Trophoblast cell (in vitro differentiated cells and primary cell): ENCODE results near the gene OR6N2.

Source experiments
- DNase-seq, 2 donors: peaks; one replicate each; pipeline ENCODE4 v3.0.0-alpha.2; 2016
- H2AFZ ChIP-seq: 2 replicates; pipeline ENCODE4 v1.6.1; 2013; ENCODE audit warnings: low read length, moderate library complexity, mild to moderate bottlenecking; ENCODE audit not compliant: insufficient read depth, poor library complexity
- H2AK5ac ChIP-seq: 2 replicates; pipeline ENCODE4 v1.6.1; 2013; ENCODE audit warnings: mild to moderate bottlenecking, low read length
- H2BK120ac ChIP-seq: 2 replicates; pipeline ENCODE4 v1.6.1; 2013; ENCODE audit warnings: low read length, mild to moderate bottlenecking, moderate library complexity; ENCODE audit not compliant: insufficient read depth, poor library complexity
- H2BK12ac ChIP-seq: 2 replicates; pipeline ENCODE4 v1.6.1; 2013; ENCODE audit warnings: mild to moderate bottlenecking, low read length, moderate library complexity
- H2BK5ac ChIP-seq: 2 replicates; pipeline ENCODE4 v1.6.1; 2013; ENCODE audit warnings: low read length, low read depth, moderate library complexity, mild to moderate bottlenecking; ENCODE audit not compliant: poor library complexity
- H3K14ac ChIP-seq: 2 replicates; pipeline ENCODE4 v1.6.1; 2013; ENCODE audit warnings: mild to moderate bottlenecking, low read length
- H3K18ac ChIP-seq: 2 replicates; pipeline ENCODE4 v1.6.1; 2013; ENCODE audit warnings: mild to moderate bottlenecking, low read length
- H3K23ac ChIP-seq: 2 replicates; pipeline ENCODE4 v1.6.1; 2013; ENCODE audit warnings: low read length
- H3K27ac ChIP-seq: 2 replicates; pipeline ENCODE4 v1.5.1; 2013; ENCODE audit warnings: low read depth, mild to moderate bottlenecking, inconsistent platforms, low read length, moderate library complexity
- H3K27me3 ChIP-seq: 2 replicates; pipeline ENCODE4 v1.6.1; 2013; ENCODE audit warnings: inconsistent platforms, mild to moderate bottlenecking, low read length, moderate library complexity; ENCODE audit not compliant: insufficient read depth
- H3K36me3 ChIP-seq, 2 experiments: 1 replicate in 1 of 2; 2 replicates in 1 of 2; pipeline ENCODE4 v1.6.1; 2013; ENCODE audit warnings: low read length in 2 of 2, mild to moderate bottlenecking in 2 of 2, moderate library complexity in 1 of 2; ENCODE audit not compliant: insufficient read depth in 2 of 2, control insufficient read depth in 1 of 2
- H3K4ac ChIP-seq: 2 replicates; pipeline ENCODE4 v1.6.1; 2013; ENCODE audit warnings: low read depth, mild to moderate bottlenecking, low read length, moderate library complexity
- H3K4me1 ChIP-seq, 2 experiments: 1 replicate in 1 of 2; 2 replicates in 1 of 2; pipeline ENCODE4 v1.6.1; 2013; ENCODE audit warnings: low read length in 2 of 2, mild to moderate bottlenecking in 2 of 2, moderate library complexity in 1 of 2; ENCODE audit not compliant: insufficient read depth in 2 of 2, control insufficient read depth in 1 of 2
- H3K4me2 ChIP-seq: 2 replicates; pipeline ENCODE4 v1.6.1; 2013; ENCODE audit warnings: inconsistent platforms, mild to moderate bottlenecking, low read length, moderate library complexity
- H3K4me3 ChIP-seq: 2 replicates; pipeline ENCODE4 v1.5.1; 2013; ENCODE audit warnings: mild to moderate bottlenecking, low read depth, low read length, inconsistent platforms
- H3K79me1 ChIP-seq: one replicate; pipeline ENCODE4 v1.6.1; 2013; ENCODE audit warnings: low read length
- H3K79me2 ChIP-seq: 2 replicates; pipeline ENCODE4 v1.6.1; 2013; ENCODE audit warnings: low read length, mild to moderate bottlenecking; ENCODE audit not compliant: control insufficient read depth, insufficient read depth, poor library complexity
- H3K9ac ChIP-seq: 2 replicates; pipeline ENCODE4 v1.6.1; 2013; ENCODE audit warnings: mild to moderate bottlenecking, low read length
- H3K9me3 ChIP-seq: 2 replicates; pipeline ENCODE4 v1.6.1; 2013; ENCODE audit warnings: low read depth, mild to moderate bottlenecking, control low read depth, inconsistent platforms, low read length; ENCODE audit not compliant: insufficient read depth
- H4K12ac ChIP-seq: 2 replicates; pipeline ENCODE4 v1.6.1; 2013; ENCODE audit warnings: low read depth, mild to moderate bottlenecking, low read length, moderate library complexity
- H4K8ac ChIP-seq: 2 replicates; pipeline ENCODE4 v1.6.1; 2013; ENCODE audit warnings: low read depth, mild to moderate bottlenecking, low read length, moderate library complexity
- H4K91ac ChIP-seq: one replicate; pipeline ENCODE4 v1.6.1; 2013; ENCODE audit warnings: low read depth, mild to moderate bottlenecking, low read length, moderate library complexity
- WGBS: extraction: QIAGEN DNeasy Blood & Tissue Kit; methylation state at CpG from one replicate; pipeline ENCODE4 v1.1.7; 2013; ENCODE audit warnings: missing lambda C conversion rate; ENCODE audit not compliant: insufficient read length, insufficient coverage; ENCODE audit errors: extremely low coverage; 5-methylcytosine and 5-hydroxymethylcytosine counted together

Gene OR6N2

GRCh38 chr1:158732524-158732923 lies 48.5 kb downstream of the OR6N2 start:
- Histone ChIP-seq H2BK12ac (no peak overlapping the region), H4K91ac (no peak overlapping the region), H2AK5ac (no peak overlapping the region), H3K23ac (no peak overlapping the region), H3K4me2 (no peak overlapping the region), H3K4me1 (no peaks in the 10 kb centered on the region), H3K18ac (no peak overlapping the region), H3K9me3 (no peaks in the 10 kb centered on the region), H2BK120ac (no peak overlapping the region), H3K27me3 (no peaks in the 10 kb centered on the region), H3K4ac (no peak overlapping the region), H3K9ac (no peak overlapping the region), H3K4me3 (no peak overlapping the region), H3K27ac (no peak overlapping the region), H4K8ac (no peak overlapping the region), H3K79me2 (no peaks in the 10 kb centered on the region), H3K14ac (no peak overlapping the region), H2BK5ac (no peak overlapping the region), H3K36me3 (no peaks in the 10 kb centered on the region), H4K12ac (no peak overlapping the region), H3K79me1 (peaks cover under 1% of the 10 kb centered on the region), H2AFZ (no peak overlapping the region)
- no peak for DNase-seq
- WGBS = no CpG with 5 or more reads among the region's 2 CpGs

GRCh38 chr1:158731707-158732106 lies 49.3 kb downstream of the OR6N2 start:
- no peak overlapping the region for H2BK120ac ChIP-seq
- H3K4me1 ChIP-seq = no peaks in the 10 kb centered on the region
- H4K12ac ChIP-seq = no peak overlapping the region
- WGBS = no CpG with 5 or more reads among the region's 4 CpGs
- no peaks in the 10 kb centered on the region for H3K9me3 ChIP-seq
- no peak overlapping the region for H2AFZ ChIP-seq
- no peak overlapping the region for H3K4ac ChIP-seq
- no peak overlapping the region for H3K14ac ChIP-seq
- H3K23ac ChIP-seq = no peak overlapping the region
- no peak overlapping the region for H3K18ac ChIP-seq
- no peaks in the 10 kb centered on the region for H3K79me1 ChIP-seq
- no peaks in the 10 kb centered on the region for H3K79me2 ChIP-seq
- no peak overlapping the region for H4K91ac ChIP-seq
- no peak overlapping the region for H2BK12ac ChIP-seq
- no peak overlapping the region for H3K4me3 ChIP-seq
- H3K27me3 ChIP-seq = no peaks in the 10 kb centered on the region
- H3K4me2 ChIP-seq = no peak overlapping the region
- no peak for DNase-seq
- no peak overlapping the region for H3K9ac ChIP-seq
- H2BK5ac ChIP-seq = no peak overlapping the region
- no peak overlapping the region for H3K27ac ChIP-seq
- no peak overlapping the region for H4K8ac ChIP-seq
- H3K36me3 ChIP-seq = no peaks in the 10 kb centered on the region
- H2AK5ac ChIP-seq = no peak overlapping the region

GRCh38 chr1:158730453-158730852 lies 50.6 kb downstream of the OR6N2 start:
- H3K4me1 ChIP-seq = no peaks in the 10 kb centered on the region
- no peak for DNase-seq
- no peaks in the 10 kb centered on the region for H3K9me3 ChIP-seq
- H3K23ac ChIP-seq = no peak overlapping the region
- no peak overlapping the region for H3K4me3 ChIP-seq
- H3K27me3 ChIP-seq = no peaks in the 10 kb centered on the region
- no peak overlapping the region for H3K18ac ChIP-seq
- H3K9ac ChIP-seq = no peak overlapping the region
- no peak overlapping the region for H2AFZ ChIP-seq
- no peak overlapping the region for H3K4ac ChIP-seq
- H2BK5ac ChIP-seq = no peak overlapping the region
- WGBS = no CpG with 5 or more reads among the region's 4 CpGs
- no peak overlapping the region for H3K27ac ChIP-seq
- no peaks in the 10 kb centered on the region for H3K79me1 ChIP-seq
- H2AK5ac ChIP-seq = no peak overlapping the region
- no peak overlapping the region for H3K14ac ChIP-seq
- no peak overlapping the region for H2BK120ac ChIP-seq
- H3K4me2 ChIP-seq = no peak overlapping the region
- no peaks in the 10 kb centered on the region for H3K79me2 ChIP-seq
- no peaks in the 10 kb centered on the region for H3K36me3 ChIP-seq
- no peak overlapping the region for H4K91ac ChIP-seq
- no peak overlapping the region for H4K8ac ChIP-seq
- H2BK12ac ChIP-seq = no peak overlapping the region
- no peak overlapping the region for H4K12ac ChIP-seq

GRCh38 chr1:158728510-158729225 lies 52.3 kb downstream of the OR6N2 start:
- Histone ChIP-seq H3K27me3 (no peaks in the 10 kb centered on the region), H4K8ac (no peak overlapping the region), H2AFZ (no peak overlapping the region), H2AK5ac (no peak overlapping the region), H3K18ac (no peak overlapping the region), H3K4me3 (no peak overlapping the region), H3K36me3 (no peaks in the 10 kb centered on the region), H4K91ac (no peak overlapping the region), H3K9me3 (no peaks in the 10 kb centered on the region), H2BK12ac (no peak overlapping the region), H3K23ac (no peak overlapping the region), H2BK120ac (no peak overlapping the region), H3K27ac (no peak overlapping the region), H3K14ac (no peak overlapping the region), H2BK5ac (no peak overlapping the region), H3K79me1 (no peaks in the 10 kb centered on the region), H3K79me2 (no peaks in the 10 kb centered on the region), H4K12ac (no peak overlapping the region), H3K4ac (no peak overlapping the region), H3K4me2 (no peak overlapping the region), H3K4me1 (no peaks in the 10 kb centered on the region), H3K9ac (no peak overlapping the region)
- no CpG with 5 or more reads among the region's 3 CpGs for WGBS
- no peak for DNase-seq
